Measurements from ENCODE around the gene CBLIF.
A peak's percentile ranks its signal among the peaks of the same experiment; 100 is the strongest.
"Not testable (repeated sequence)": the region's sequence is repeated elsewhere in the genome, so short reads cannot be mapped to it uniquely, and the experiment has no call there.

Gene CBLIF

DNA sequence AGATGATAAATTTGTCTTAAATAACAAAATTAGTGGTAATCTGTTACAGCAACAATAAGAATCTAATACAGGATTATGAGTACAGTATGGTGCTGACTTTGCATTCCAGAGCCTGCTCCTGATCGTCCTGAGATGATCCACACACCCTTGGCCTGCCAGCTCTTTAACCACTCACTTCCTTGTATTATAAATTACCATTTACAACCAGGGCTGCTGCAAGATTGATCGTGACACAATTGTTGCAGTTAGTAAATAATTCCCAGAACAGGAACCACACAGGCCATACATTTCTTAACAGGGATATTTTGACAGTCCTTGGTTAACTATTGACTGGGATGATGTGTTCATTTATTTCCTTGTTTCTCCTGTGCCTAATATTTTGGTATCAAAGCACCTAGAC lies 3.8 kb upstream of the CBLIF start:
- no peak for DNase-seq (ENCODE audit: insufficient read length, low spot score)
- FAIRE-seq: no peak

DNA sequence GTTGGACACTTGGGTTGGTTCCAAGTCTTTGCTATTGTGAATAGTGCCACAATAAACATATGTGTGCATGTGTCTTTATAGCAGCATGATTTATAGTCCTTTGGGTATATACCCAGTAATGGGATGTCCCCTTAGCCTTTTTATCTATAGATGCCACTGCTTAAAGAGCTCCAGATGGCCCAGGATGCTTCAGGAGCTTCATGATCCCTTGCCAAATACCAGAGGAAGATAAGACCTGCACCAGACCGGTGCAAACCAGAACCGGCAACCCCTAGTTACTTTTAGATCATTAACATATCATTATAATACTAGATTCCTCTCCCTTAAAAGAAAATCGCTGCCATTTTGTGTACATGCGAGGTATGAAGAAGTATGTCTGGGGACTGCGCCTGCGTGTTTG lies 3.1 kb upstream of the CBLIF start:
- not testable (repeated sequence) for DNase-seq (ENCODE audit: insufficient read length, low spot score); FAIRE-seq

DNA sequence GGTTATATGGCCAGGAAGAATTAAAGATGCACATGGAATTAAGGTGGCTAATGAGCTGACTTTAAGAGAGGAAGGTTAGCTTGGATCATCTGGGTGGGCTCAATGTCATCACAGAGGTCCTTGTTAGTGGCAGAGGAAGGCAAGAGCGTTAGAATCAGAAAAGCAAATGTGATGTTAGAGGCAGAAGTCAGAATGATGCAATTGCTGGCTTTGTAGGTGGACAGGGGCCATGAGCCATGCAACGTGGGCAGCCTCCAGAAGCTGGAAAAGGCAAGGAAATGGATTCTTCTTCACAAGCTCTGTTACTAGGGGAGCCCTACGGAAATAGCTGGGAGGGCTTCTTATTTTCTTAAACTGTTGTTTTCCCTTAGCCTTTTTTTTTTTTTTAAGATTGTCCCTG lies 2.3 kb upstream of the CBLIF start:
- DNase-seq (ENCODE audit: insufficient read length, low spot score) (no peak), FAIRE-seq (no peak)

DNA sequence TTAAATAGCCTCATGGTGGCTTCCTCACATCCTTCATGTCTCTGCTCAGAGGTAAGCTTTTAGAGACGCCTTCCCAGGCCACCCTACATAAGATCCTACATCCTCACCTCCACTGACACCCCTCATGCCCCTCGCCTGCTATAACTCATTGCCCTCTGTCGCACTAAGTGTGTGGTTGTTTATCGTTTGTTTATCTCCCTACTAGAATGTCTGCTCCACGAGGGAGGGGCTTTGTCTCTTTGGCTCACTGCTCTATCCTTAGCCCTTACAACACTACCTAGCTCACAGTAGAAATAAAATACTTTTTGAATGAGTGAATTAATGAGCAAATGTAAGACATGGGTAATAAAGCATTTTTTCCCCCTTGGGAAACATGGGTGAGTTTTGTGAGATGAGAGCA lies 1.3 kb upstream of the CBLIF start:
- FAIRE-seq: no peak
- no peak for DNase-seq (ENCODE audit: insufficient read length, low spot score)

DNA sequence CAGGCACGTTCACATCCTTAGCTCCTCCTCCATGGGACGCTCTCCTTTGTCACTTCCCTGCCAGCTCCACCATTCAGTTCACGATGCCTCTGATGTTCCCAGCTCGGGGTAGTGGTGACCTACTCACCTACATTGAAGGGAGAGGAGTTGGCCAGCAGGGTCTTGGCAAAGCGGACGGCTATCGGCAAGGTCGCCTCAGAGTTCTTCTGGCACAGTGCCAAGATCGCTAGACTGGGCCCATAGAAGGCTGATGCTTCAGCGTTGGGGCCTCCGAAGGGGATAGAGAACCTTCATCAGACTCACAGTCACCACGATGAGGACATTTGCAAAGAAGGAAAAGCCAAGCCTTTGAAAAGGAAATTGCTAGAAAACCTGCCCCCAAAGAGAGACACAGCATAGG lies 3.0 kb downstream of the CBLIF start:
- FAIRE-seq (no peak), DNase-seq (ENCODE audit: insufficient read length, low spot score) (no peak)

DNA sequence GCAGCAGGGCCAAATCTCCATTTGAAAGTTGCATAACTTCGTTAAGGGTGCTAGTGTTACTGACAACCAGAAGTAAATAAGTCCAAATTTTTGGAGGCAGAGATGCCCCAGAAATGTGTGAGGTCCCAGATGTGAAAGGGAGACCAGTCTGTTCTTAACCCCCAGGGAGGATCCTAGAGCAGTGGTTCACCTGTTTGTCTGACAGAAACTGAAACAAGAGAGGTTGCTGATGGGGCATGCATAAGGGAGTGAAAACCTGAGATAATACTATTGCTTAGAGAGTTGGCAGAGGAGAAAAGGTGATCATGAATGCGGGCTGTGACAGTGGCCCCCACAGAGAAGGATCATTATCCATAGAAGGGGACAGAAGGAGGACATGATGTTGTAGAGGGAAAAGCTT lies 3.8 kb downstream of the CBLIF start:
- DNase-seq (ENCODE audit: insufficient read length, low spot score): no peak
- no peak for FAIRE-seq

DNA sequence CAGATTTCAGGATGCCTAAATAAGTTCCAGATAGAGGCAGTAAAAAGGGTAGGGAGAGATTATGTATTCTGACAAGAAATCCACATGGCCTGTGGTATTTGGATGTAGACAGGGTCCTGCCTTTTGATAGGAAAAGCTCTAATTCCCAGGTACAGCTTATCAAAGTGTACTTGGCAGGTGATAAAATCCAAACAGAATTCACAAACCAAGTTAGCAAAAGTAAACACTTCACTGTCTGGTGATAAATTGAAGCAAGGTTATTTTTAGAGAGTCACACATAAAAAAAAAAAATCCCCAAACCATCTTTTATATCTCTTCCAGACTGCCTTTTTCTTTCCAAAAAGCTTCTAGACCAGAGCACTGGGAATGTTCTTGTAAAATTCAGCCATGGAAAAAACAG lies 5.7 kb downstream of the CBLIF start:
- DNase-seq (ENCODE audit: insufficient read length, low spot score) (no peak), FAIRE-seq (no peak)

DNA sequence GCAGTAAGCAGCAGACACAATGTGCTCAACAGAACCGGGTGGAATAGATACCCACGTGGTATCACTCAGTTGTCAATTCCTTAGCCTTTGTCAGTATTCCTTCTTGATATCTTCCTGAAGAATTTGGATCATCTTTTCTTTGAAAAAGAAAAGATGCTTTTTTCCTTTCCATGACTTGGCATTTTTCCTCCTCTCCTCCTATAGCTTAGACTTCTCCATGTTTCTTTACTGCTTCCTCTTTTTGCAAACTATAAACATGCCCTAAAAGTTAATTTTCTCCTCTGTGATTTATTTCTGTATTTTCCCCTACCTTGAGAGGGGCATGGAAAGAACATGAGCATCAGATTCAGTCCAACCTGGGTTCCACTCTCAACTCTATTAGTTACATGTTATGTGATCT lies 11.7 kb downstream of the CBLIF start:
- no peak for FAIRE-seq

DNA sequence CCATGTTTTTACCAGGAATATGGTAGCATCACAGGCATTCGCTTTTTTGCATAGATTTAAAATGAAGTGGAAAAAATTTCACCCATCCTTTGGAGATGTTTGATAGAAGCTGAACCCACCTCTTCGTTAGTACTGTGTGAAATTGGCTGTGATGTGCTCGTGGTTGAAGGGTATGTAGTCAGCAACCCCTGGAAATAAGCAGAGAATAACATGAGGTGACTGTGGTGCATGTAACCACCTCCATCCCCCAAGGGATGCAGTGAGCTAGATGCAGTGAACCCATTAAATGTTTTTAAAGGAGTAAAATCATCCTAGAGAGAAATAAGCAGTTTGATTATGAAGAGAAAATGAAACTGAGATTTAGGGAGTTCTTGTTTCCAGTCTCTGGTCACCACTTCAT lies 15.9 kb downstream of the CBLIF start:
- peak; percentile 44 for FAIRE-seq
- DNase-seq (ENCODE audit: insufficient read length, low spot score): no peak

More for the DNA sequence above, 11.7 kb downstream of the CBLIF start:
- DNase-seq (ENCODE audit: insufficient read length, low spot score): no peak

DNA sequence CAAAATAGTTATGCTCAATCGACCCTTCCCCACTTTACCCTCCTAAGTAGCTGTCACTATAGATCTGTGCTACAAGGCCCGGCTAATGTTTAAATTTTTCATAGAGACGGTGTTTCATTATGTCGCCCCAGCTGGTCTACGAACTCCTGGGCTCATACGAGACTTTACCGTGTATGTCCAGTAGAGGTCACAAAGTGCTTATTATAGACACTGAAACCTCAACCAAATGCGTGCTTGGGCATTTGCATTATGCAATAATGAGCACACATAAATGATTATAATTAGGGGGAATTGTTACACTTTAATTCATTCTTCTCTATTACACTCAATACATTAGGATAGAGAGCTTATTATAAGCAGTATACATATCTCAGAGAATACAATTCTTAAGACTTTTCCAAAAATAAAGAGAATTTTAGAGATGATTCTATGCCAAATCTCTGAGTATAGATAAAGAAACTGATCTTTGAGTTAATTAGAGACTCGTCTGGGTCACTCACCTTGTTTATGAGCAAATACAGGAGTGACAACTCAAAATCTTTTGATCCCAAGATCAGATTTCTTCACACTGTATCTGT lies 22.2 kb downstream of the CBLIF start:
- FAIRE-seq: no peak
- DNase-seq (ENCODE audit: insufficient read length, low spot score): peak; percentile 40

DNA sequence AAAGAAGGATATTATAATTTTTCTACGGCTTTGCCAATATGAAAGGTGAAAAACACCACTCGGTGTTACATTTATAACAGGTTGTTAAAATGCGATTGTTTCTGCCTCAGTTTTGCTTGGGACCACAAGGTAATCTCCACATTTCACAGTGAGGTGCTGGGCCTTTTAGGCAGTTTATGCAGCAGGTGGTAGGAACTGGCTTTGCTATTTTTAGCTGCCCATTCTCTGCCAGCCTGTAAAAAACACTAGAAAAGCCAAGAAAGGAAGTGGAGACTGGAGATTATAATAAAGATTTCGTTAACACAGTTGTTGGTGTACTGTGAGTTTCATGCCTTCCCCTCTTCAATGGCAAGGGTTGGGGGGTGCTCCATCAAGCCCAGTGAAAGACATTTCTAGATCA lies 26.7 kb downstream of the CBLIF start:
- DNase-seq (ENCODE audit: insufficient read length, low spot score): no peak
- no peak for FAIRE-seq

DNA sequence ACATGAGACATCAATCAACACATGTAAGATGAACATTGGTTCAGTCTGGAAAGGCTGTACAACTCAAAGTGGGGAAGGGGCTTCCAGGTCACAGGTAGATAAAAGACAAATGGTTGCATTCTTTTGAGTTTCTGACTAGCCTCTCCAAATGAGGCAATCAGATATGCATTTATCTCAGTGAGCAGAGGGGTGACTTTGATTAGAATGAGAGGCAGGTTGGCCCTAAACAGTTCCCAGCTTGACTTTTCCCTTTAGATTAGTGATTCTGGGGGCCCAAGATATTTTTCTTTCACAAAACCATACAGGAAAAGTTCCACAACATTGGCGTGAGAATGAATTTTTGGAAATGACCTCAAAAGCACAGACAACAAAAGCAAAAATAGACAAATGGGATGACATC lies 28.9 kb downstream of the CBLIF start:
- FAIRE-seq; DNase-seq (ENCODE audit: insufficient read length, low spot score): not testable (repeated sequence)

DNA sequence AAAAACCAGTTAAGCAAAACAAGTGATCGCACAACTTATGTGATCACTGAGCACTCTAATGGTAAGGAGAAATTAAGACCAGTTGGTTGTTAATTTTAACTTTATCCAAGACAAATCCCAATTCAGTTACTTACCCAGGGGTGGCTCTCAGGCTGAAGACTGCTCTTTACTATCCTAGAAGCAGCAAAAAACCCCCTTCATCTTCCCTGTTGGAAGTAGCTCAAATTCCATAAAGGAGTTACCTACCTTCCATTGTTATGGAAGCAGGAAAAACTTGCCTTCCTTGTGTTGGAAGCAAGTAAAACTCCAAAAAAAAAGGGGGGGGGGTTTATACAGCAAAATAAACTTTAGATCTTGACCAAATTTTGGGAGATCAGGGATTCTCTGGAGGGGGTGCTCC lies 29.5 kb downstream of the CBLIF start:
- FAIRE-seq (no peak), DNase-seq (ENCODE audit: insufficient read length, low spot score) (no peak)

DNA sequence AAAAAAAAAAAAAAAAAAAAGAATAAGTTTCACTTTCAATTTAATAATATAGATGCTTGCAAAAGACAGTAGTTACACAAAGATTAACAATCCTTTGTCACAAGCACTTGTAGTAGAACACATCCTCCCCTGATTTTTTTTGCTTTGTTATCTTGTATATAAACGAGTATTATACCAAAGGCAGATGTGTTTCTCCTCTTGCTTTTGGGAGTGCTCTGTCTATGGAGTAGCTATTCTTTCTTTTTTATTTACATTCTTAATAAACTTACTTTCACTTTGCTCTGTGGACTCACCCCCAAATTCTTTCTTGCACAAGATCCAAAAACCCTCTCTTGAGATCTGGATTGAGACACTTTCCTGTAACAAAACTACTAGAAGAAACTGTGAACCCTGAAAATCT lies 31.3 kb downstream of the CBLIF start:
- FAIRE-seq (no peak), DNase-seq (ENCODE audit: insufficient read length, low spot score) (no peak)

DNA sequence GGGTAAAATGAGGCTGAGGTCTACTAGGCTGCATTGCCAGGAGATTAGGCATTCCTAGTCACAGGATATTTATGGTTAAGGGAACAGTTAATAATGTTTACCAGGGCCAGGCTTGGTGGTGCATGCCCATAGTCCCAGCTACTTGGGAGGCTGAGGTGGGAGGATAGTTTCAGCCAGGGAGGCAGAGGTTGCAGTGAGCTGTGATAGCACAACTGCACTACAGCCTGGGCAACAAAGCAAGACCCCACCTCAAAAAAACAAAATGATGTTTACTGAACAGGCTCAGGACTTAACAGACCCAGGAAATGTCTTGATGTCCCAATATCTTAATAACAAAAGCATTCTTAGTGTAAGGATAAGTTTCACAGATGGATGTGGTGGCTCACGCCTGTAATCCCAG lies 31.9 kb downstream of the CBLIF start:
- FAIRE-seq (no peak), DNase-seq (ENCODE audit: insufficient read length, low spot score) (no peak)

DNA sequence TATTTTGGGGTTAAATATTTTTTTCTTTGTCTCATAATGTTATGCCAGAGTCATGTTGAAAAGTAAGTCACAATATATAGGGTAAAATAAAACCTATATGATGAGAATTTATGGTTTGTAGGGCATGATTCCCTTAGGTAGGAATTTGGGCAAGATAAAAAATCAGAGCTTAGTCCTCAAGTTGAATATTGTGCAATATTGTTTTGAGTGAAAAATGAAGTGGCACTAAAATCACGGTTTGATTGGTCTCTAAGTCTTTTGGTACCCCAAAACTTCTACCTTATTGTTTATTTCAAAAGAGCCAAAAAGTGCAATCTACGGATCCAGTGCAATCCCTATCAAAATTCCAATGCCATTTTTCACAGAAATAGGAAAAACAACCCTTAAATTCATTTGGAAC lies 33.1 kb downstream of the CBLIF start:
- DNase-seq (ENCODE audit: insufficient read length, low spot score) (no peak), FAIRE-seq (no peak)

DNA sequence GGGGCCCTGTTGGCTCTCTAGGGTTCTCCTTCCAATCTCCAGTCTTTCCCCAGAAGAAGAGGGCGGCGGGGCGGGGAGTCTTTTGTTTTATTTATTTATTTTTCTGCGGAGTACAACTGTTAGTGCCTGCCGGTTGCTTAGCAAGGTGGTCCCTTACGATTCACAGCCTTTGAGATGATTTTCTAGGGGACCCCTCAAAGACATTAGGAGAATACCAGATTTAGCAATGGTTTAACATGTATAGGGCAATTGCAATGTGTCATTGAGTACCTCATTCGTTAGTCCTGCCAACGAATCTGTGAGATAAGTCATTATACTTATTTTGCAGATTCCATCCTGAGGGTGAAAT lies 34.4 kb downstream of the CBLIF start:
- FAIRE-seq: no peak
- DNase-seq (ENCODE audit: insufficient read length, low spot score): no peak

DNA sequence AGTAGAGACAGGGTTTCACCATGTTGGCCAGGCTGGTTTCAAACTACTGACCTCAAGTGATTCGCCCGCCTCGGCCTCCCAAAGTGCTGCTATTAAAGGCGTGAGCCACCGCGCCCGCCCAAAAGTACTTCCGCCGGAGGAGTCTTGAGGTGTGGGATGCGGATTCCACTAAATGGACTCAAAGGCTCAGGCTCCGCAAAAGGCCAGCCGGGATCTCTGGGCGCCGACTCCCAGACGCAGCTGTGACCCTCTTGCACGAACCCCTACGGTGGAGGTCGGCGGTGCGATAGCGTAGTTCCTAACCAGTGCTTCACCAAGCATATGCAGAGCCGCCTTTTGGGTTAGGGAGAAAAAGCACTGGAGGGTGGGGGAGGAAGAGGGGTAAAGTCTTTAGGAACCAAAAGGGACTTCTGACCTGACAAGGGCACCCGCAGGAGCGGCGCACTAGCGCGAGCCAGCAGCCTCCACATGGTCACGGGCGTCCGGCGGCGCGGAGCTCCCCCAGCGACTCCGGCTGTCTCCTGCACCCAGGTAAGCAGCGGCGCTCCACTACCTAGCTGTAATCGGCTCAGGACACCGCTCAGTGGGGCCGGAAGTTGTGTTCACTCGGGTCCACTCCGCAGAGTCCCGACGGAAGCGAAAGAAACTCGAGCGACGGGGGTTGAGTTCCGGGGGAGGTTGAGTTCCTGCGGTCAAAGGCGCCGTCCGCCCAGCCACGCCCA lies 34.9 kb downstream of the CBLIF start, which contains the start of gene MRPL16:
MRPL16 (minus strand) TSS at position 590 of the 722 bp plus-strand sequence; CDS start at position 470, 120 bp downstream.
- DNase-seq (ENCODE audit: insufficient read length, low spot score): peak; percentile 75
- FAIRE-seq: peak; percentile 9

DNA sequence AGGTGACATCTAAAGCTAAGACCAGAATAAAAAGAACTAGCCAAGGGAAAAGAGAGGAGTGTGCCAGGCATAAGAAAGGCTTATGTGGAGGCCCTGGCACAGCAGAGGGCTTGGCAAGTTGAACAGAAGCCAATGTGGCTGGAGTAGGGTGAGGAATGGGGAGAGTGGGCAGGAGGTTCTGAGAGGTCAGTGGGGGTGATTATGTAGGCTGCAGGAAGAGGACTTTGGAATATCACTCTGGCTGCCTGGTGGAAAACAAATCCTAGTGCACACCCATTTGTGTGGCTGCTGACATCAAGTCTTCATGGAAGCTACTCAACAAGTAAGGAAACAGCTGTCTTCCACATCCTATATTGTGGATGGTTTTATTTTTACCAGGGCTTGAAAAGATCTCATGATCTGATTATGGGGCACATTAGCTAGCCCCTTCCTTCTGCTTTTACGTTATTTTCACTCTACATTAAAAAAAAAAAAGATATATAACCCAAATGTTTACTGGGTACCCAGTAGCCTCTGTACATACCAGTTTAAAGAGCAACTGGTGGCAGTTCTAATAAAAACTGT lies 38.2 kb downstream of the CBLIF start:
- FAIRE-seq (no peak), DNase-seq (ENCODE audit: insufficient read length, low spot score) (no peak)

DNA sequence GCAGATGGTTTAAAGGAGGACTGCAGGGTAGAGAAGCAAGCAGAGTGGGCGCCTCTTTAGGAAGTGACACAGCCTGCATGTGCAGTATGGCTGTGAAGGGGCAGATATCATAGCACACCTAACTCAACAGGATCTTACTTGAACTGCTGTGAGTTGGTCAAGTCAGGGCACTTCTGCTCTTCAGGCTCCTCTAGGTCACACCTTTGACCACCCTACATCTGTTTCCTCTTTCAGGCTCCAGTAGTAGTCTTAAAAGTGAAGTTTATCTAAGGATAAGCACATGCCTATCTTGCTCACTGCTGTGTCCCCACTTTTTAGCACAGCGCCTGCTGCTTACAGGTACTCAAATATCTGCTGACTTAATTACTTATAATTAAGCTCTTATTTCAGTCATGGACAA lies 41.2 kb downstream of the CBLIF start:
- FAIRE-seq: no peak

DNA sequence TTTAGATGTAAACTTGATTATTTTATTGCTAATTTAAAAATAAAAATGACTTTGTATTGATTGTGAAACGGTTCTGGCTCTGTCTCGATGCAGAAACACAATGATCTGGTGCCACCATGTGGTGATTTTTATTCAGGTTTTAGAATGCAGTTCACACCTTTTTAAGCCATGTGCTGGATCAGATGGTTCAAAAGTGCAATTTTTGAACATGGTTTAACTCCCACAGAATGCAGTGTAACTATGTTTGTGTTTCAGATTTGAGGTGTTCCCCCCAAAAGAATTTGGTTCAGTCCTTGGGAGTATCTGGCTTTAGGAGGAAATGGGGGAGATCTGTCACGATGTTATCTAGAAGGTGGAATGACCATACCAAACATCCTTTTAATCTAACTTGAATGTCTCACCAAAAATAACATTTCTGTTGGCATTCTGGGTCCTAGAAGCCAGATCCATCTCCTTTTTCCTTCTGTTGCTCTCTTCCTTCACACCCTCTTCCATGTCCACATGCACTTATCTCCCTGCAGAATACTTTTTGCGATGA lies 42.6 kb downstream of the CBLIF start:
- DNase-seq (ENCODE audit: insufficient read length, low spot score) (peak; percentile 37), FAIRE-seq (peak; percentile 68)

More for the DNA sequence above, 41.2 kb downstream of the CBLIF start:
- DNase-seq (ENCODE audit: insufficient read length, low spot score): no peak
